Activated gamma-delta T cell (primary cell): ENCODE data around the gene ZNF189.

Experiments
- DNase-seq: peaks from one replicate; lab custom pipeline; 2025; lab: John Stamatoyannopoulos, UW

Gene ZNF189

GRCh38 chr9:101418518-101419430 lies 20.1 kb downstream of the ZNF189 start:
- no peak for DNase-seq

GRCh38 chr9:101419863-101420262 lies 21.2 kb downstream of the ZNF189 start:
- no peak for DNase-seq

DNA sequence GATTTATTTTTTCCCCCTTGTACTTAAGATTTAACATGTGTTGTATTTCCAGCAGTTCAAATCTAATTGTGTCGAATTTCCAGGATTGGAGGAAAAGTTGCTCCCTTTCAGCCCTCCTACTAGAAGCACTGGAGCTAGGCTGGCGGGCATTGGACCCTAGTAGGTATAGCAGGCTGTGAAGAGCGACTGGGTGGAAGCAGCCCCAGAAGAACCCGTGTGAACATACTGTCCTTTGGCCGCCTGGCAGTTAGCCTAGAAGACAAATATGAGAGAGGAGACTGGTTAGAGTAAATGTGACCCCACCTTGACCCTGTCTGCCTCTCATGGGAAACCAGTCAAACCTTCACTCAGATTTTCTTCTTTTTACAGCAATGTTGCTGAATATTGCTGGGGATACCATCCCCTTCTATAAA lies 23.0 kb downstream of the ZNF189 start:
- no peak for DNase-seq

DNA sequence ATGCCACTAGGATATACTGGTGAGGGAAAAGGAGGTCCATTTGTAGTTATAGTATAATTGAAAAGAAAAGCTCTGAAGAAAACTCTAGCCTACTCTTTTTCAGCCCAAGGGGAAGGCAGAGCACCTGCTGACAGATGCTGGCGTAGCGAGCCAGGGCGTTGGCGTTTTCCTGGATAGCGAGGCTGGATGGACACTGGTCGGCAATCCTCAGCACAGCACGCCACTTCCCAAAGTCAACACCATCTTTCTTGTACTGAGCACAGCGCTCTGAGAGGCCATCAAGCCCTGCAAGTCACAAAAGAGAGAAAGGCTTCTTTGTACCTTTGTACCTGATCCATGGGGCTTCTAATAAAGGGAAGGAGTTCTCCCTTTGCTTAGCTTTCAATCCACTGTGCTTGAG lies 28.7 kb downstream of the ZNF189 start:
- DNase-seq: no peak

DNA sequence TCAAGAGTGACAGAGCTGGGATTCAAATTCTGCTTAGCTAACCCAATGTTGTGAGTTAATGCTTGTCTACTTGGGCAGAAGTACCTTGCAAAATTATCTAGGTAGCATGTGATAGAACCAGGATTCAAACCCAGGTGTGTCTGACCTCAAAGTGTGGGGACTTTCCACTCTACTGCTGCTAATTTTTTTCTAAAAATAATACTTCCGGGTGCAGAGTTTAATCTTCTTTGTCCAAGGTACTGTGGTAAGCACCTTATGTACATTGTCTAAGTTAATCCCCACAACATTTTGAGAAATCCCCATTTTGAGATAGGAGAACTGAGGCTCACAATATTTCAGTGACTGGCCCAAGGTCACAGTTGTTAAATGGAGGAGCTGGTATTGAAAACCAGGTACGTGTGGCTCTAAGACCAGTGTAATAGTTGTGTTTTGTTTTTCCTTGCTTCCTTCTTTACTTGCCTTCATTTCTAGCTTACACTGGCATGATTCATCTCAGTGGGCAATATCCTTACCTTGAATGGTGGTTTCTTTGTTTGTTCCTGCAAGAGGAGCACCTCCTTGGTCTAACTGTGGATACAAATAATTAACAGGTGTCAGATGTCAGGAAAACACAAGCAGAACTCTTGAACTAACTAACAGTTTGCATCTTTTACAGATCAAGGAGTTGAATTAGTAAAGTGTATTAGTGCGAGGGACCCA lies 29.5 kb downstream of the ZNF189 start:
- DNase-seq: no peak

GRCh38 chr9:101428909-101429308 lies 30.3 kb downstream of the ZNF189 start:
- DNase-seq: no peak

- no peak for DNase-seq
Observed at GRCh38 chr9:101429736-101430135, 31.1 kb downstream of the ZNF189 start.

DNA sequence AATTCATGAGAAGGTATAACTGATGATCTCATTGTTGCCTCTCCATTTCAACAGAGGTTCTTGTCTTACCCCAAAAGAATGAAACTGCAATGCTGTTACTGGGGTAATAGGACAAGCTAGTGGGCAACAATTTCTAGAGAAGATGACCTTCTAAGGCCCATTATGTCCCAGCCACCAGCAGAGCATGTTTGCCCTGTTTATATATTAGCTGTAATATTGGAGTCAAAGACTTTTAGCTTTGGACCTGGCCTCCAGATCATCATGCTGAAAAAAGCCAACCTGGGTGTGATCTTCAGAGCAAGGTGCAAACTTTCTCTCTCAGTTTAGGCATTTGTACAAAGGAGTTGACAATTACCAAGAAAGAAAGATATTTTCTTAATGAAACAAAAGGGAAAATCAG lies 33.5 kb downstream of the ZNF189 start:
- DNase-seq: no peak

DNA sequence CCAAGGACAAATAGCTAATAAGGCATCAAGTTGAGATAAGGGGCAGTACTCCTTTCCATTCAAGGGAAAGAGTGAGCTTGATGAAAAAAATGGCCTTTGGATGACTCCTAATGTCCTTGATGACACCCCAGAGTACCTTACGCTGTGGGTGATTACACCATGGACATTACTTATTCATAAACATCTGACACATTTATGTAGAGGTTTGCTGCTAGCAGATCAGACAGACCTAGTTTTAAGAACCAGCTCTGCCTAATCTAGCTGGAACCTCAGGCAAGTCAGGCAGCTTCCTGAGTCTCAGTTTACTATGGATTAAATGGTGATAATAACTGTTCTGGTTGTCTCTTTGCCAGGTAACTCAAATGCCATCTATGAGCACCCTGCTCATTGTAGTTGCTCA lies 34.1 kb downstream of the ZNF189 start:
- no peak for DNase-seq

DNA sequence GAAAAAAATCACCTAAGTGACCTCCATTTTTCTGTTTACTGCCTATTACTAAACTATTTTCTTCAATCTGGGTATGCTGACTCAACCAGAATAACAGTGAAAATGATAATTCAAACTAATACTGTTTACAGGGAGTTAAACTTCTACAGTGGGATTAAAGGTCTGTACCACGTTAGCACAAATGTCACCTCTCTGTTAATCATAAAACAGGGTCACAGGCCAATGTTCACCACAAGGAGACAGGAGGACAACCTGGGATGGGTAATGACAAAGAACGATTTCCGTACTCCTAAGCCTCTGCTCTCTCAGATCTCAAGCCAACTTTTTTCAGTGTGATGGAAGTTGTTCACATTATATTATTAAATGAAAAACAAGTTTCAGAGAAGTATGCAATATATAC lies 34.6 kb downstream of the ZNF189 start:
- no peak for DNase-seq

GRCh38 chr9:101434998-101435397 lies 36.3 kb downstream of the ZNF189 start:
- no peak for DNase-seq

DNA sequence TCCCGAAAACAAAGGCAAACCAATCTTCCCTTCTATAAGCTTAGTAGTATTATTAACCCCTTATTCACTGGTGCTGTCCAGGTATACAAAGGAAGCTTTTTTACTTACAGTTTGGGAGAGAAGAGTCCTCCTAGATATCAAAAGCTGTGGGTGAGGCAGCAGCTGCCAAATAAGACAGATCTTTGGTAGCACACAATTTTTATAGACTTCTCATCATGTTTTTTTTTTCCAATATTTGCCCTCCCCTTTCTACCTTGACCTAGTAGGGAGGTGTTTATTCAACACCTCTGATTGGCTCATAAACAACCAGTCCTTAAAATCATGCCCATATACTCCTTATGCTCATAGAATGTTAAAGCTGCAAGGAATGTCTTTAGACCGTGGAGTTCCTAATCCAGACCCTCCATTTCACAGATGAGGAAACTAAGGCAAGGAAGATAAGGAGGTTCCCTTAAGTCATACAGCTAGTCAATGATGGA lies 37.0 kb downstream of the ZNF189 start, which contains the start of gene ALDOB:
Gene ALDOB, minus strand, starts transcription at position 174 of the 479 bp plus-strand sequence. CDS start 4,887 bp downstream, outside the sequence.
- DNase-seq: no peak

GRCh38 chr9:101437806-101438232 lies 39.2 kb downstream of the ZNF189 start:
- DNase-seq: no peak

DNA sequence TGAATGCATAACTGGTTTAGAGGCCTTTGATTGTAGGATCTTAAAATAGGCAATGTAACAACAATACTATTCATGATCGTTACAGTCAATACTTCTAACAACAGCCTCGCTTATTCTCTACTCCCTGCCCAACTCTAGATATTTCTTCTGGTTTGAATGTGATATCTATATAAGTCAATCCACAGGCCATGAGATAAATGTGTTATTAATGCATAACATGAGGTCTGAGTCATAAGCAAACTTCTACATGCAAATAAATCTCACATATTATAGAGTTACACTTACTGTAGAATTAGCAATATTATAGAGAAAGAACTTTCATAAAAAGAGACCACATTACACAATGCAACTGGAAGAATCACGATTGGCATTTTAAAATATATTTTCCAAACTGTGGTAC lies 39.9 kb downstream of the ZNF189 start:
- DNase-seq: no peak

DNA sequence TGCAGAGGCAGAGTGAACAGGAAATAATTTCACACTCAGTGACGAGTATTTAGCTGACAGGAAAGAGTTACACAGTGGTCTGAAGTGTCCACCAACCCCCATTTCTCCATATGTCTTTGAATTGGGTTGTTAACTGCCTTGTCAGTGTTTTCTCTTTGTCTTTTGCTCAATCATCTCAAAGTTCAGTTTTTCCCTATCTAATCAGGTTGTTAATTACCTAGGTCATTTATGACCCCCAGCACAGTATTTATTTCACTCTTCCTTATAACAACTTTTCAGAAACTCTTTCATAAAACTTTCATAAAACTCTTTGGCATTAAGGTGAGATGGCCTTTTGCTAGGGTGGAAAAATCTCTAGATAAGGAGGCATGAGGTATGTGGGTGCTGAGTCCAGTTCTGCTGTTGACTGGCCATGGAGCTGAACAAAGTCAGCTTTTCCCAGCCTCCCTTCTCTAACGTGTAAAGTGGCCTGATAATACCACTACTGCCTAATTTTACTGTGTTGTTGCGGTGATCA lies 42.1 kb downstream of the ZNF189 start:
- DNase-seq: no peak

- DNase-seq: no peak
Observed at GRCh38 chr9:101442318-101442717, 43.7 kb downstream of the ZNF189 start.

DNA sequence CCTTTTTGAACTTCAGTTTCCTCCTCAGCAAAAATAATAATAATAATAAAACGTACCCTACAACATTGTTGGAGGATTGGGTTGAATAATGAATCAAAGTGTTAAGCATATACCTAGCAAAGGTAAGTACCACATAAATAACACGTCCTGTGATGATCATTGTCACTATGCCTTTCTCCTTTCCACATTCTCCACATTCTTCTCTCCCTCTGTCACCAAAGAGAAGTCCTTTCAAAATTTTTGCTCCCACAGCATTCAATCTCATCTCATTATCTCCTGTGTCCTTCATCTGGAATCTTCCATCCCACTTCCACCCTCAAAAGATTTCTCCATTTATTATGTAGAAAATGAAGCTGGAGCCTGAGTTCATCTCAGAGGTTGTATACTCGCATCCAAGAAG lies 44.1 kb downstream of the ZNF189 start:
- no peak for DNase-seq

GRCh38 chr9:101443364-101443771 lies 44.7 kb downstream of the ZNF189 start:
- no peak for DNase-seq

- DNase-seq: no peak
Observed at GRCh38 chr9:101445353-101446029, 46.8 kb downstream of the ZNF189 start.

GRCh38 chr9:101446732-101447131 lies 48.1 kb downstream of the ZNF189 start:
- DNase-seq: no peak

DNA sequence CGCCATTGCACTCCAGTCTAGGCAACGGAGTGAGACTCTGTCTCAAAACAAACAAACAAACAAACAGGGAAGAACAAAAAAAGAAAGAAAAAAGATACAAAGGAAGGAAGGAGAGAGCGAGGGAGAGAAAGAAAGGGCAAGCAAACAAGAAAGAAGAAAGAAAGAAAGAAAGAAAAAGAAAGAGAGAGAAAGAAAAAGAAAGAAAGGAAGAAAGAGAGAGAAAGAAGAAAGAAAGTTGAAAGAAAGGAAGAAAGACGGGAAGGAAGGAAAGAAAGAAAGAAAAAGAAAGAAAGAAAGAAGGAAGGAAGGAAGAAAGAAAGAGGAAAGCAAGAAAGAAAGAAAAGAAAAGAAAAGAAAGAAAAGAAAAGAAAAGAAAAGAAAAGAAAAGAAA lies 50.0 kb downstream of the ZNF189 start:
- DNase-seq: no peak

DNA sequence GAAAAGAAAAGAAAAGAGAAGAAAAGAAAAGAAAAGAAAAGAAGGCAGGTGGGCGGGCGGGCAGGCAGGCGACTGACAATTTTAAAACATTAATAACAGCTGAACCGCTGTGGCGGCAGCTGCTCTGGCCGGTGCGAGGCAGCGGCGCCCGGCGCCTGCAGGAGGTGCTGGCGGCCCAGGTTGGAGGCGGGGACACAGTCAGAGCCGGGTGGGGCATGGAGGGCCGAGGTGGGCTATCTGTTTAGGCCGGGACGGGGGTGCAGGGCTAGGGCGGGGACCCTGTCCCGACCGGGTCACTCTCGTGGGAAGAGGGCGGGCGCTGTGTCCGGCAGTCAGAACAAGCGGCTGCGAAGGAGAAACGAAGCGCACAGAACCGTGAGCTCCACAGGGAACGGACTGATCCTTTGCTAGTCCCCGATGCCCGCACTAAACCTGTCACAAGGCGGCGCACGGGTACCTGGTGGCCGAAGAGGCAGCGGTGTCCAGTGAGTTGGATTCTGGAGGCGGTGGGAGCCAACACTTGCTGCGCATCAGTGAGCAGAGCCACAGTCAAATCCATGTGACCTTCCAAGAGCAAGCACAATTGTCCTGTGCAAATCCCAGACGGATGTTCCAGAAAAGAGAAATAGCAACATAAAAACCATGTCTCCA lies 50.5 kb downstream of the ZNF189 start:
- peak; percentile 13 for DNase-seq
